GM19455 (cell line): ENCODE measurements around the gene NQO2.

ENCODE experiments used
- ATAC-seq: cut with Tn5 transposase; IDR thresholded peaks from one replicate; pipeline ENCODE4 v1.9.1; 2021; ENCODE audit not compliant: unreplicated experiment

NQO2 gene

GRCh38 chr6:3068329-3069214, 68.9 kb downstream of the NQO2 start, which contains the start of gene RIPK1:
Gene RIPK1, plus strand, starts transcription at chr6:3068494. Its CDS starts 8,330 bp downstream, at chr6:3076824.
- peak; percentile 87 for ATAC-seq
